ENCODE measurements around the gene ZMYM4. TPM values are rescaled to one million over a fixed set of nuclear protein-coding genes. Genes with fewer than 3 reads are reported as not detected.
"Not testable (repeated sequence)": the region's sequence is repeated elsewhere in the genome, so short reads cannot be mapped to it uniquely, and the experiment has no call there.

The ZMYM4 gene
- total RNA-seq, 6 donors from 2014 or later = 17.6 to 47.1 (median 38.3) TPM

DNA sequence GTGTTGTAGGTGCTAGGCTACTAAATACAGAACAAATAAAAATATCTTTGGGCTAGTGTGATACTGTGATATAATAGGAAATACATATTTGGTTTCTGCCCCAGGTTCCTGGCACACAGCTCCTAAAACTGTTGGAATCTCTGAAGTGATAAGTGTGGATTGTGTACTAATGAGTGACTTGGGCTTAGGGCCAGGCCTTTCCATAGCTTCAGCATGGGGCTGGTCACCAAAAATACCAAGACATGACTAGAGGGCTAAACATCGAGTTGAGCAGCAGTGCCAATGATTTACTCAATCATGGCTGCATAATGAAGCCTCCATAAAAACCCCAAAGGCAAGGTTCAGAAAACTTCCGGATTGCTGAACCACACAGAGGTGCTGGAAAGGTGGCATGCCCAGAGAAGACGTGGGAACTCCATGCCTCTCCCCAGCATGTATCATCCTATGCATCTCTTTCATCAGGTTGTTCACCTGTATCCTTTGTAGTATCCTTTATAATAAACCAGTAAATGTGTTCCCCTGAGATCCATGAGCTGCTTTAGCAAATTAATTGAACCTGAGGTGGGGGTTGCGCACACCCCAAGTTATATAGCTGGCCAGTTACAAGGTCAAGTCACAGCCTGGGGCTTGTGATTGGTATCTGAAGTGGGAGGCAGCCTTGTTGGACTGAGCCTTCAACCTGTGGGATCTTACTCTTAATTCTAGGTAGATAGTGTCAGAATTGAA lies 51.6 kb downstream of the ZMYM4 start:
- Histone ChIP-seq H3K27ac (no peak overlapping the region), H3K27me3 (no peaks in the 10 kb centered on the region), H3K36me3 (no peaks in the 10 kb centered on the region), H3K4me1 (peaks cover 0 to 16% (median 7%) of the 10 kb centered on the region in 4 donors), H3K9me3 (no peaks in the 10 kb centered on the region), H3K4me3 (no peak overlapping the region)
- DNase-seq (peak in 1 of 2 donors; percentile 30), ATAC-seq (ENCODE audit: low FRiP score in 2 of 2) (no peak)
- TF ChIP-seq EP300 (IDR thresholded peaks at IDR 0.05) (no peak), POLR2AphosphoS5 (IDR thresholded peaks at IDR 0.05) (no peak), POLR2A (IDR thresholded peaks at IDR 0.05) (no peak)
- TF ChIP-seq, protein P1, sequence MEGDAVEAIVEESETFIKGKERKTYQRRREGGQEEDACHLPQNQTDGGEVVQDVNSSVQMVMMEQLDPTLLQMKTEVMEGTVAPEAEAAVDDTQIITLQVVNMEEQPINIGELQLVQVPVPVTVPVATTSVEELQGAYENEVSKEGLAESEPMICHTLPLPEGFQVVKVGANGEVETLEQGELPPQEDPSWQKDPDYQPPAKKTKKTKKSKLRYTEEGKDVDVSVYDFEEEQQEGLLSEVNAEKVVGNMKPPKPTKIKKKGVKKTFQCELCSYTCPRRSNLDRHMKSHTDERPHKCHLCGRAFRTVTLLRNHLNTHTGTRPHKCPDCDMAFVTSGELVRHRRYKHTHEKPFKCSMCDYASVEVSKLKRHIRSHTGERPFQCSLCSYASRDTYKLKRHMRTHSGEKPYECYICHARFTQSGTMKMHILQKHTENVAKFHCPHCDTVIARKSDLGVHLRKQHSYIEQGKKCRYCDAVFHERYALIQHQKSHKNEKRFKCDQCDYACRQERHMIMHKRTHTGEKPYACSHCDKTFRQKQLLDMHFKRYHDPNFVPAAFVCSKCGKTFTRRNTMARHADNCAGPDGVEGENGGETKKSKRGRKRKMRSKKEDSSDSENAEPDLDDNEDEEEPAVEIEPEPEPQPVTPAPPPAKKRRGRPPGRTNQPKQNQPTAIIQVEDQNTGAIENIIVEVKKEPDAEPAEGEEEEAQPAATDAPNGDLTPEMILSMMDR (IDR thresholded peaks at IDR 0.05) = no peak
- 77 to 84% methylated on average over 4 of the region's 4 CpGs for WGBS, 2 donors

DNA sequence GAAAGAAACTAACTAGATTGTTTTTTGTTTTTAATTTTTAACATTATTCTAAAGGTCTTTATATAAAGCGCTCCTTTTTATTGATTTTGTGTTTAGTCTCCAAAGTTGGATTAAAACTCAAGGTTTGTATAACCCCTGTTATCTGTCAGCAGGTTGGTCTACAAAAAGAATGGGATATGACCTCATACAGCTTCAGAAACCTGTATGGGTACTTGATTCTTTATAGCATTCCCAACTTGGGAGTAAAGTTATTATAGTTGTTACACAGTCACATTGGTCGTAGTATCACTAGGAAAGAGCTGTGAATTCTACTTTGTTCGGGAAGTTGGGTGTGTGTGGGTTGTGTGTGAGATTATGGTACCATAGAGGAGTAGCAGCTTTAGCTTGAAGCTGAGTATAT lies 52.4 kb downstream of the ZMYM4 start:
- H3K27me3 ChIP-seq = no peaks in the 10 kb centered on the region
- no peaks in the 10 kb centered on the region for H3K9me3 ChIP-seq
- no peaks in the 10 kb centered on the region for H3K36me3 ChIP-seq
- TF ChIP-seq POLR2A (IDR thresholded peaks at IDR 0.05) = no peak
- TF ChIP-seq, protein P1 (IDR thresholded peaks at IDR 0.05) = no peak
- TF ChIP-seq POLR2AphosphoS5 (IDR thresholded peaks at IDR 0.05) = no peak
- TF ChIP-seq EP300 (IDR thresholded peaks at IDR 0.05) = no peak
- no peak overlapping the region for H3K27ac ChIP-seq
- WGBS, 2 donors = 81 to 88% methylated on average over 3 of the region's 3 CpGs
- H3K4me3 ChIP-seq = no peak overlapping the region
- no peak for DNase-seq
- no peak for ATAC-seq (ENCODE audit: low FRiP score in 2 of 2)
- H3K4me1 ChIP-seq = peaks cover 0 to 16% (median 7%) of the 10 kb centered on the region in 4 donors

- DNase-seq (no peak), ATAC-seq (ENCODE audit: low FRiP score in 2 of 2) (no peak)
- Histone ChIP-seq H3K4me1 (peaks cover 0 to 15% (median 7%) of the 10 kb centered on the region in 4 donors), H3K9me3 (no peaks in the 10 kb centered on the region), H3K27ac (peak overlapping the region in 1 of 4 donors; percentile 9), H3K27me3 (no peaks in the 10 kb centered on the region), H3K36me3 (peaks cover 0 to 8% (median 3%) of the 10 kb centered on the region in 4 donors), H3K4me3 (no peak overlapping the region)
- 71 to 80% methylated on average over 1 of the region's 1 CpG for WGBS, 2 donors
- TF ChIP-seq EP300 (IDR thresholded peaks at IDR 0.05) (no peak), POLR2AphosphoS5 (IDR thresholded peaks at IDR 0.05) (no peak), POLR2A (IDR thresholded peaks at IDR 0.05) (no peak)
- TF ChIP-seq, protein P1 (IDR thresholded peaks at IDR 0.05) = no peak
Observed at GRCh38 chr1:35324486-35324885, 56.0 kb downstream of the ZMYM4 start.

GRCh38 chr1:35326246-35326866 lies 57.8 kb downstream of the ZMYM4 start:
- DNase-seq (no peak), ATAC-seq (ENCODE audit: low FRiP score in 2 of 2) (no peak)
- H3K4me3 ChIP-seq = no peak overlapping the region
- H3K9me3 ChIP-seq = no peaks in the 10 kb centered on the region
- WGBS, 2 donors = 82 to 83% methylated on average over 3 of the region's 3 CpGs
- no peak overlapping the region for H3K27ac ChIP-seq
- H3K27me3 ChIP-seq = no peaks in the 10 kb centered on the region
- H3K4me1 ChIP-seq = peaks cover 0 to 8% (median 7%) of the 10 kb centered on the region in 4 donors
- TF ChIP-seq POLR2AphosphoS5 (IDR thresholded peaks at IDR 0.05) = no peak
- peaks cover 0 to 8% (median 3%) of the 10 kb centered on the region in 4 donors for H3K36me3 ChIP-seq

- H3K9me3 ChIP-seq; DNase-seq; H3K36me3 ChIP-seq; ATAC-seq (ENCODE audit: low FRiP score in 2 of 2); H3K27me3 ChIP-seq; H3K4me1 ChIP-seq; H3K4me3 ChIP-seq; H3K27ac ChIP-seq: not testable (repeated sequence)
- WGBS, 2 donors = 80 to 95% methylated on average over 2 of the region's 2 CpGs
Observed at GRCh38 chr1:35331618-35332017, 63.1 kb downstream of the ZMYM4 start.

Measured in upper lobe of left lung (tissue), 6 donors.